IMR-90 (cell line): ENCODE data around the gene MAST1.

Experiments
- POLR2A ChIP-seq: IDR thresholded peaks from 2 replicates; pipeline ENCODE4 v1.6.1; 2012; ENCODE audit warnings: mild to moderate bottlenecking, low read depth, low read length
- RCOR1 ChIP-seq: IDR thresholded peaks from 2 replicates; pipeline ENCODE4 v1.6.1; 2012; ENCODE audit warnings: mild to moderate bottlenecking, low read length, improper control_type of control experiment; ENCODE audit not compliant: insufficient replicate concordance
- TF ChIP-seq, protein P1 (sequence below): conservative IDR thresholded peaks from 2 replicates; pipeline ENCODE4 v1.5.1; 2012; ENCODE audit warnings: mild to moderate bottlenecking, low read depth, low read length, improper control_type of control experiment

GRCh38 chr19:12790628-12791344, 47.5 kb upstream of the MAST1 start:
- TF ChIP-seq POLR2A (no peak), RCOR1 (no peak)
- TF ChIP-seq, protein P1, sequence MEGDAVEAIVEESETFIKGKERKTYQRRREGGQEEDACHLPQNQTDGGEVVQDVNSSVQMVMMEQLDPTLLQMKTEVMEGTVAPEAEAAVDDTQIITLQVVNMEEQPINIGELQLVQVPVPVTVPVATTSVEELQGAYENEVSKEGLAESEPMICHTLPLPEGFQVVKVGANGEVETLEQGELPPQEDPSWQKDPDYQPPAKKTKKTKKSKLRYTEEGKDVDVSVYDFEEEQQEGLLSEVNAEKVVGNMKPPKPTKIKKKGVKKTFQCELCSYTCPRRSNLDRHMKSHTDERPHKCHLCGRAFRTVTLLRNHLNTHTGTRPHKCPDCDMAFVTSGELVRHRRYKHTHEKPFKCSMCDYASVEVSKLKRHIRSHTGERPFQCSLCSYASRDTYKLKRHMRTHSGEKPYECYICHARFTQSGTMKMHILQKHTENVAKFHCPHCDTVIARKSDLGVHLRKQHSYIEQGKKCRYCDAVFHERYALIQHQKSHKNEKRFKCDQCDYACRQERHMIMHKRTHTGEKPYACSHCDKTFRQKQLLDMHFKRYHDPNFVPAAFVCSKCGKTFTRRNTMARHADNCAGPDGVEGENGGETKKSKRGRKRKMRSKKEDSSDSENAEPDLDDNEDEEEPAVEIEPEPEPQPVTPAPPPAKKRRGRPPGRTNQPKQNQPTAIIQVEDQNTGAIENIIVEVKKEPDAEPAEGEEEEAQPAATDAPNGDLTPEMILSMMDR = no peak
